Psoas muscle (tissue), 8 donors: ENCODE measurements around the gene P2RX4. TPM values are rescaled to one million over a fixed set of nuclear protein-coding genes. Genes with fewer than 3 reads are reported as not detected.

Experiments used
- ATAC-seq, 4 donors: fragments of 200-7000 bp; cut with Tn5 transposase; one replicate each; pipeline ENCODE4 v1.9.1; 2020; ENCODE audit warnings: moderate library complexity in 3 of 4, mild to moderate bottlenecking in 2 of 4
- DNase-seq, 2 donors: peaks; one replicate each; pipeline ENCODE4 v3.0.0-alpha.2; 2020
- H3K27ac ChIP-seq: fragments of 200-600 bp; one replicate; pipeline ENCODE4 v1.8.0; 2022
- H3K27me3 ChIP-seq, 3 donors: fragments of 200-600 bp in 1 of 3; one replicate each; pipeline versions ENCODE4 v1.6.1 to v1.8.0; 2013 to 2022; ENCODE audit warnings: low read length in 2 of 3, mild to moderate bottlenecking in 2 of 3, moderate library complexity in 1 of 3; ENCODE audit not compliant: insufficient read depth in 3 of 3
- H3K36me3 ChIP-seq, 2 donors: fragments of 200-600 bp in 1 of 2; one replicate each; pipeline versions ENCODE4 v1.6.1 to v1.8.0; 2013 to 2022; ENCODE audit warnings: low read depth in 1 of 2, mild to moderate bottlenecking in 1 of 2, moderate library complexity in 1 of 2; ENCODE audit not compliant: insufficient read depth in 1 of 2
- H3K4me1 ChIP-seq: fragments of 200-600 bp; one replicate; pipeline ENCODE4 v1.8.0; 2022
- H3K4me3 ChIP-seq: fragments of 200-600 bp; one replicate; pipeline ENCODE4 v1.8.0; 2022; ENCODE audit warnings: mild to moderate bottlenecking
- H3K9me3 ChIP-seq: fragments of 200-600 bp; one replicate; pipeline ENCODE4 v1.8.0; 2022
- WGBS, 3 donors: extraction: QIAGEN DNeasy Blood & Tissue Kit; methylation state at CpG; one replicate each; pipeline versions ENCODE4 v1.1.6 to v1.1.7; 2013; 5-methylcytosine and 5-hydroxymethylcytosine counted together
- intact Hi-C, 2 donors: fragments of 100-400 bp; cut with DNase I; formaldehyde crosslinking; loops; one replicate each; pipeline versions ENCODE4 v1.11.0 to v1.14.2; 2022
- polyA plus RNA-seq, 3 donors: library from polyadenylated mRNA; stranded (reverse); fragments of 200-250 nt; gene quantifications; one replicate each; pipeline ENCODE4 v1.2.3, GENCODE V29; 2013
- total RNA-seq, 4 donors: library from RNA; stranded (reverse); fragmentation: NEBNext Ultra II Directional in 2 of 4; extraction: Animal tissue kit (Norgen Biotek cat#: 25700) in 2 of 4; gene quantifications; one replicate each; pipeline versions ENCODE4 v1.2.1 to v1.2.4, GENCODE V29; 2021 to 2023
- TF ChIP-seq, protein P1 (sequence below): fragments of 200-600 bp; IDR thresholded peaks from one replicate; pipeline ENCODE4 v1.8.0; 2022; ENCODE audit warnings: antibody characterized with exemption
- donor health status: healthy with polysubstance abuse.
- donor health status: DM: no; HTN: no; CAD: no; lungs with moderate emphysema.
- donor health status: Bipolar disorder and iron deficiency.
- donor health status: healthy.
- donor health status: DM: yes; HTN: yes; CAD: no.
- donor health status: DM: no; HTN: no; CAD: no.
- donor health status: DM: no; HTN: no; CAD: no.
- donor health status: DM: yes; HTN: yes; CAD: no.

The P2RX4 gene
- total and polyA plus RNA-seq, 7 donors, result 1.1 to 3.4 (median 1.7) TPM

DNA sequence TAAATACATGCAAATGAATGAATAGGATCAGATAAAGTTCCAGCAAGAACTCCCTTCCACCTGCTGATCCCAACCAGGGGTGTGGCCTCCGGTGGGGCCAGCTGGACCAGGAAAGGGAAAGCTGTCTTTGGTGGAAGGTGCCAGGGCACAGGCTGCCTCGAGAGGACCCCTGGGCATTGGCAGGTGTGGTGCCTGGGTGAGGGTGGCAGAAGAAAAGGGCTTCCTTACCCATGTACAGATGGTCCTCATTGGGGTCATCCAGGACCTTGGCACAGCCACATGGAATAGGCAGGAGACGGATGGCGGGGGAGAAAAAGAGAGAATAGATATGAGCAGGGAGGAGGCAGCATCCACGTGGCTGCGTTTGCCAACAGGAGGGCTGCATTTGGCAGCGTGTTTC is 50.2 kb downstream of the P2RX4 start:
- ATAC-seq (no peak), DNase-seq (no peak)
- H3K27ac ChIP-seq, result no peak overlapping the region
- H3K27me3 ChIP-seq, result no peaks in the 10 kb centered on the region
- H3K4me3 ChIP-seq, result no peak overlapping the region
- TF ChIP-seq, protein P1, sequence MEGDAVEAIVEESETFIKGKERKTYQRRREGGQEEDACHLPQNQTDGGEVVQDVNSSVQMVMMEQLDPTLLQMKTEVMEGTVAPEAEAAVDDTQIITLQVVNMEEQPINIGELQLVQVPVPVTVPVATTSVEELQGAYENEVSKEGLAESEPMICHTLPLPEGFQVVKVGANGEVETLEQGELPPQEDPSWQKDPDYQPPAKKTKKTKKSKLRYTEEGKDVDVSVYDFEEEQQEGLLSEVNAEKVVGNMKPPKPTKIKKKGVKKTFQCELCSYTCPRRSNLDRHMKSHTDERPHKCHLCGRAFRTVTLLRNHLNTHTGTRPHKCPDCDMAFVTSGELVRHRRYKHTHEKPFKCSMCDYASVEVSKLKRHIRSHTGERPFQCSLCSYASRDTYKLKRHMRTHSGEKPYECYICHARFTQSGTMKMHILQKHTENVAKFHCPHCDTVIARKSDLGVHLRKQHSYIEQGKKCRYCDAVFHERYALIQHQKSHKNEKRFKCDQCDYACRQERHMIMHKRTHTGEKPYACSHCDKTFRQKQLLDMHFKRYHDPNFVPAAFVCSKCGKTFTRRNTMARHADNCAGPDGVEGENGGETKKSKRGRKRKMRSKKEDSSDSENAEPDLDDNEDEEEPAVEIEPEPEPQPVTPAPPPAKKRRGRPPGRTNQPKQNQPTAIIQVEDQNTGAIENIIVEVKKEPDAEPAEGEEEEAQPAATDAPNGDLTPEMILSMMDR, result no peak
- intact Hi-C loops, result no loop called here
- H3K36me3 ChIP-seq, result peaks cover 3 to 90% of the 10 kb centered on the region in 2 donors
- no peaks in the 10 kb centered on the region for H3K9me3 ChIP-seq
- WGBS, 3 donors, result 87 to 89% (median 88%) methylated on average over 7 of the region's 7 CpGs
- H3K4me1 ChIP-seq, result no peaks in the 10 kb centered on the region

GRCh38 chr12:121261398-121261797 is 51.5 kb downstream of the P2RX4 start:
- Histone ChIP-seq H3K4me1 (no peaks in the 10 kb centered on the region), H3K27ac (no peak overlapping the region), H3K9me3 (no peaks in the 10 kb centered on the region), H3K27me3 (no peaks in the 10 kb centered on the region), H3K4me3 (no peak overlapping the region), H3K36me3 (peaks cover 3 to 92% of the 10 kb centered on the region in 2 donors)
- 91 to 97% (median 93%) methylated on average over 6 of the region's 6 CpGs for WGBS, 3 donors
- DNase-seq (no peak), ATAC-seq (no peak)
- intact Hi-C loops, result no loop called here
- TF ChIP-seq, protein P1, result no peak

- Histone ChIP-seq H3K4me1 (no peaks in the 10 kb centered on the region), H3K9me3 (no peaks in the 10 kb centered on the region), H3K27ac (no peak overlapping the region), H3K36me3 (peaks cover 3 to 88% of the 10 kb centered on the region in 2 donors), H3K4me3 (no peak overlapping the region), H3K27me3 (no peaks in the 10 kb centered on the region)
- ATAC-seq (no peak), DNase-seq (no peak)
- TF ChIP-seq, protein P1, result no peak
- intact Hi-C loops, result no loop called here
- WGBS, 3 donors, result 92 to 96% (median 94%) methylated on average over 10 of the region's 10 CpGs
These were observed 53.4 kb downstream of the P2RX4 start for GRCh38 chr12:121263206-121263935.

GRCh38 chr12:121264135-121264534 is 54.2 kb downstream of the P2RX4 start:
- no peaks in the 10 kb centered on the region for H3K4me1 ChIP-seq
- H3K36me3 ChIP-seq, result peaks cover 3 to 92% of the 10 kb centered on the region in 2 donors
- no peaks in the 10 kb centered on the region for H3K27me3 ChIP-seq
- DNase-seq (no peak), ATAC-seq (no peak)
- intact Hi-C loops, result no loop called here
- TF ChIP-seq, protein P1, result no peak
- no peak overlapping the region for H3K27ac ChIP-seq
- H3K9me3 ChIP-seq, result no peaks in the 10 kb centered on the region
- WGBS, 3 donors, result 91 to 93% (median 92%) methylated on average over 8 of the region's 8 CpGs
- no peak overlapping the region for H3K4me3 ChIP-seq
